ENCODE results near the gene MIPOL1.

DNA sequence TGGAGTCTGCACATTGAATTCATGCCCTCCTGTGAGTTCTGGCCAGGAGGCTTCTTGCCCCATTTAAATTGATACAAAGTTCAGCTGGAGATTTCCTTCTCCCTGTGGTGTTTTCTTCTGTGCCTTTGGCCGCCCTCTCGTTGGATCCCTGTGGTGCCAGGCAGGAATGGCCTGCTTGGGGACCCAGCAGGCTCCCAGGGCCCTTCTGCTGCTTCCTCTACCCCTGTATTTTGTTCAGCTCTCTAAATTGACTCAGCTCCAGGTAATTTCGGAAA is 200.1 kb downstream of the MIPOL1 start:
- TF ChIP-seq, protein P1, sequence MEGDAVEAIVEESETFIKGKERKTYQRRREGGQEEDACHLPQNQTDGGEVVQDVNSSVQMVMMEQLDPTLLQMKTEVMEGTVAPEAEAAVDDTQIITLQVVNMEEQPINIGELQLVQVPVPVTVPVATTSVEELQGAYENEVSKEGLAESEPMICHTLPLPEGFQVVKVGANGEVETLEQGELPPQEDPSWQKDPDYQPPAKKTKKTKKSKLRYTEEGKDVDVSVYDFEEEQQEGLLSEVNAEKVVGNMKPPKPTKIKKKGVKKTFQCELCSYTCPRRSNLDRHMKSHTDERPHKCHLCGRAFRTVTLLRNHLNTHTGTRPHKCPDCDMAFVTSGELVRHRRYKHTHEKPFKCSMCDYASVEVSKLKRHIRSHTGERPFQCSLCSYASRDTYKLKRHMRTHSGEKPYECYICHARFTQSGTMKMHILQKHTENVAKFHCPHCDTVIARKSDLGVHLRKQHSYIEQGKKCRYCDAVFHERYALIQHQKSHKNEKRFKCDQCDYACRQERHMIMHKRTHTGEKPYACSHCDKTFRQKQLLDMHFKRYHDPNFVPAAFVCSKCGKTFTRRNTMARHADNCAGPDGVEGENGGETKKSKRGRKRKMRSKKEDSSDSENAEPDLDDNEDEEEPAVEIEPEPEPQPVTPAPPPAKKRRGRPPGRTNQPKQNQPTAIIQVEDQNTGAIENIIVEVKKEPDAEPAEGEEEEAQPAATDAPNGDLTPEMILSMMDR (conservative IDR thresholded peaks at IDR 0.05; ENCODE audit: low read length), result no peak
- TF ChIP-seq EZH2phosphoT487 (IDR thresholded peaks at IDR 0.05; ENCODE audit: borderline replicate concordance, low read depth, low read length), result no peak
